Stimulated activated CD8-positive, alpha-beta memory T cell treated with anti-CD3 and anti-CD28 coated beads, Interleukin-2, amount 100 ng/mL, for 48 hours (primary cell): ENCODE results near the gene DOK7.

ENCODE experiments used
- DNase-seq, 2 donors: peaks; one replicate each; pipeline ENCODE4 v3.0.0-alpha.2; 2020; ENCODE audit warnings: low read depth in 2 of 2

DOK7 gene, protein sequence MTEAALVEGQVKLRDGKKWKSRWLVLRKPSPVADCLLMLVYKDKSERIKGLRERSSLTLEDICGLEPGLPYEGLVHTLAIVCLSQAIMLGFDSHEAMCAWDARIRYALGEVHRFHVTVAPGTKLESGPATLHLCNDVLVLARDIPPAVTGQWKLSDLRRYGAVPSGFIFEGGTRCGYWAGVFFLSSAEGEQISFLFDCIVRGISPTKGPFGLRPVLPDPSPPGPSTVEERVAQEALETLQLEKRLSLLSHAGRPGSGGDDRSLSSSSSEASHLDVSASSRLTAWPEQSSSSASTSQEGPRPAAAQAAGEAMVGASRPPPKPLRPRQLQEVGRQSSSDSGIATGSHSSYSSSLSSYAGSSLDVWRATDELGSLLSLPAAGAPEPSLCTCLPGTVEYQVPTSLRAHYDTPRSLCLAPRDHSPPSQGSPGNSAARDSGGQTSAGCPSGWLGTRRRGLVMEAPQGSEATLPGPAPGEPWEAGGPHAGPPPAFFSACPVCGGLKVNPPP

DNA sequence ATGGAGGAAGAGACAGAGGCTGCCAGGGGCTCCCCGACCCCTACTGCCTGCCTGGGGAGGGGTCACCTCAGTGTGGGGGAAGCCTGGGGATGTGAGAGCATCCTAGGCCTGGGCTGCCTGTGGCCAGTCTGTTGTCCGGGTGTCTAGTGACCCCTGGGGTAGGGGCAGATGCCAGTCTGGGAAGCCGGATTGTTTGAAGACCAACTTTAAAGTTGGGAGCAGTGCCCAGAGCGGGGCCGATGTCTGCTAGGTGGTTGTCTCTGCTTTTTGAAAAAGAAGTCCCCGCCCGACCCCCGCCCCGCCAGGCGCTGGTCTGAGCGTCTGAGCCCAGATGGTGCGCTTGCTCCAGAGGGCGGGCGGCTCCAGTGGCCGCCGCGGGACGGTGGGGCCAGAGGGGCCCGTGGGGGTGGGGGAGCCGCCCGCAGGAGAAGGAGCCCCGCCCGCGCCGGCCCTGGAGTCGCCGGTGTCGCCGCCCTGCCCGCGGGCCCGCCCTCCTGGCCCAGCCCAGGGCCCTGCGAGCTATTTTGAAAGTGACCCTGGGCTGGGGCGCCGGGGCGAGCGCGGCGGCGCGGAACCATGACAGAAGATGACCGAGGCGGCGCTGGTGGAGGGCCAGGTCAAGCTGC, at the start of gene DOK7:
DOK7 (plus strand) TSS at position 517 of the 626 bp plus-strand sequence; CDS start at position 587, 70 bp downstream.
- DNase-seq = no peak

DNA sequence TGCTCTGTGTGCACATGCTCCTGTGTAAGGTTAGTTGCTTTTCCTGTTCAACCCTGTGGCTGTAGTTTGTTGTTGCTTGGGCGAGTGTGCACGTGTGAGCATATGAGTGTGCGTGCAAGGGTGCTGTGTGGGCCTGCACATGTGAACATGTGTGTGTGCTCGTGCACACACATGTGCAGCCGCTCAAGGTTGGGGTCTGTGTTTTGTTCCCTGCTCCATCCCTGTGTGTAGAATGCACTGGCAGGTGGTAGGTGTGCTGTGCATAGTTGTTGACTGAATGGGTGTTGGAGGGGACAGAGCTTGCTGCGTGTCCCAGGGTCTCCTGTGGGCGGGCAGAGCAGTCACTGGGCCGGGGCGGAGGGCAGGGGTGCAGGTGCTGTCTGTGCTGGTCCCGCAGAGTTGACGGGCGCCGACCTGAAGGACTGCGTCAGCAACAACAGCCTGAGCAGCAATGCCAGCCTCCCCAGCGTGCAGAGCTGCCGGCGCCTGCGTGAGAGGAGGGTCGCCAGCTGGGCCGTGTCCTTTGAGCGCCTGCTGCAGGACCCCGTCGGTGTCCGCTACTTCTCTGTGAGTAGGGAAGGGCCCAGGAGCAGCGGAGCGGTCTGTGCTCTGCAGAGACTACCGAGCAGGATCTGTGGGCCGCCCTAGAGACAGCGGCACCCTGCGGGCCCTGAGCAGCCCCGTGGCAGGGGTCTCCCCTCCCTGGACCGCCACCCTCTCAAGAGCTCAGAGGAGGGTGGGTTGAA, 49.3 kb upstream of the DOK7 start:
- DNase-seq = no peak

DNA sequence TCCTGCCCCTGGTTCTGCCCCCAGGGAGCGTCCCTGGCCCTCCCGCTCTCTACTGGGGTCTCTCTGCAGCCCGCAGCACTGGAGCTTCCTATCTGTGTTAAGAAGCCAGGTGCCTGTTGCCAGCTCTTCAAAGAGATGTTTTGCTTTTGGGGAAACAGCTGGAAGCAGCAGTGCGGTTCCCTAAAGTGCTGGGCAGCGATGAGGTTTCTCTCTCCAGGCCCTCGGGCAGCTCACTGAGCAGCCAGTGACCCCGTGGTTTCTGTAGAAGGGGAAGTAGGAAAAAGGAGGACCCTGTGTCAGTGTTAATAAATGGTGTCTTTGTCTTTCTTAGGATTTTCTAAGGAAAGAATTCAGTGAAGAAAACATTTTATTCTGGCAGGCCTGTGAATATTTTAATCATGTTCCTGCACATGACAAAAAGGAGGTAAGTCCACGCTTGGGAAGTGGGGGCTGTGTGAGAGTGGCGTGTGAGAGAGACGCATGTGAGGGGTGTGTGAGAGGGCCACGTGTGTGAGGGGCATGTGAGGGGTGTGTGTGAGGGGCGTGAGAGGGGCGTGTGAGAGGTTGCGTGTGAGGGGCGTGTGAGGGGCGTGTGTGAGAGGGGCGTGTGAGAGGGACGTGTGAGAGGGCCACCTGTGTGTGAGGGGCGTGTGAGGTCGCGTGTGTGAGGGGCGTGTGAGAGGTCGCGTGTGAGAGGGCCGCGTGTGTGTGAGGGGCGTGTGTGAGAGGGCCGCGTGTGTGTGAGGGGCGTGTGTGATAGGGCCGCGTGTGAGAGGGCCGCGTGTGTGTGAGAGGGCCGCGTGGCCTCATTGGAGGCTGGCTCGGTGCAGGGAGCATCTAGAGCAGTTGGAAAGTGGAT, 48.5 kb upstream of the DOK7 start:
- no peak for DNase-seq

DNA sequence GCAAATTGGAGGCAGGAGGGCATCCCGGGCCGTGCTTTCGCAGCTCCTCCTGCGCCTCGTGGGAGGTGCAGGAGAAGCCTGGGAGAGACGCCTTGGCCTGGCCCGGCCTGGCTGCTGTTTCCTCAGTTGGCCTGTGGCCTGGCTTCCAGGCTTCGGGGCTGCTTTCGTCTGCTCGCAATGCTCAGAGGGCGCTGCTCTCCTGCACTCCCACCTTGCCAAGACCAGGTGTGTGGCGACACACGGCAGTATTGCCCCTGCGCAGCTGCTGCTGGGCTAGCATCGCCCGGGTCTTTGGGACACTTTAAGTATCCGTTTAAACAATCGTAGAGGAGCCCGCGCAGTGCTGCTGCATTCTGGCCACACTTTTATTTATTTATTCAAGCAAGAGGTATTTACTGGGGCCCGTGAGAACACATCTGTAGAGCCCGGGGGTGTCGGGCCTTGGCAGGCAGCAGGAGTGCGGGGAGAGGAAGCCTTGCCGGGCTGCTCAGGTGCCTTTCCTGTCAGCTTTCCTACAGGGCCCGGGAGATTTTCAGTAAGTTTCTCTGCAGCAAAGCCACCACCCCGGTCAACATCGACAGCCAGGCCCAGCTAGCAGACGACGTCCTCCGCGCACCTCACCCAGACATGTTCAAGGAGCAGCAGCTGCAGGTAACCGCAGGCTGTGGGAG, 47.5 kb upstream of the DOK7 start:
- DNase-seq = no peak

DNA sequence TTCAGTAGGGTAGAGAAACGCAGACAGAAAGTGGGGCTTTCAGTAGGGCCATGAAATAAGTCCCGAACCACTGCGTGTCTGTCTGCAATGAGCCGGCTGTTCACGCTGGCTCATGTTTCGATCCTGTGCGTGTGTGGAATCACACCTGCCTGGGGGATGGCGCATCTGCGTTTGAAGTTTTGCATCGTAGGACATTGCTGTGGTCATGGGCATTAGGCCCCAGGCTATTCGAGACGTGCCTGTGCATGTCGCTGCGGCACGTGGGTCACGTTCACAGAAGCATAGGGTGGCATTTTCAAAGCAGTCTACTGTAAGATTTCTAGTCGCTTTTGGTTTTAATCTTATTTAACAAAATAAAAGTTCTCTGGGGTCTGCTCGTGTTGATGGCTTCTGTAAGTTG, 46.8 kb upstream of the DOK7 start:
- no peak for DNase-seq

DNA sequence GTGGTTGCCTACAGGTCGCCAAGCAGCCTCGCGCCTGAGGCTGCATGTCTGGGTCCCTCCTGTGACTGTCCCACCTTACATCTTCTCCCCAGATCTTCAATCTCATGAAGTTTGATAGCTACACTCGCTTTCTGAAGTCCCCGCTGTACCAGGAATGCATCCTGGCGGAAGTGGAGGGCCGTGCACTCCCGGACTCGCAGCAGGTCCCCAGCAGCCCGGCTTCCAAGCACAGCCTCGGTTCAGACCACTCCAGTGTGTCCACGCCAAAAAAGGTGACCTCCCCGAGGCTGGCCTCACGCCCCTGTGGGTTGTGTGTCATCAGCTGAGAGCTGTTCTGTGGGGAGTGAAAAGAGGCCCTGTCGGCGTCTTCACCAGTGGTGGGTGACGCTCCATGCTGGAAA, 46.3 kb upstream of the DOK7 start:
- no peak for DNase-seq

DNA sequence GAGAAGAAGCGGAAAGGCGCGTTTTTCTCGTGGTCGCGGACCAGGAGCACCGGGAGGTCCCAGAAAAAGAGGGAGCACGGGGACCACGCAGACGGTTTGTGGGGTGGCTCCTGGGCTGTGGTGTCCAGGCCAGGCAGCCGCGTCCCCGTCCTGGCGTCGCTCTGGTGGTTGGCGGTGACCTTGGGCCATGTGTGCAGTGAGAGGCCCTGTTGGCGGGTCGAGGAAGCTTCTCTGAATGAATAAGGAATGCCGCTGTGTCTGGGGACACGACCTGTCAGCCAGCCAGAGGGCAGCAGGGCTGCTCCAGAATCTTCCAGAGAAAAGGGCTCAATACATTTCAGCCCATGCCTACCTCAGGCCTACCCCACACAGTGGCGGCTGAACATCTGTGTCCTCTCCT, 45.7 kb upstream of the DOK7 start:
- DNase-seq = no peak

DNA sequence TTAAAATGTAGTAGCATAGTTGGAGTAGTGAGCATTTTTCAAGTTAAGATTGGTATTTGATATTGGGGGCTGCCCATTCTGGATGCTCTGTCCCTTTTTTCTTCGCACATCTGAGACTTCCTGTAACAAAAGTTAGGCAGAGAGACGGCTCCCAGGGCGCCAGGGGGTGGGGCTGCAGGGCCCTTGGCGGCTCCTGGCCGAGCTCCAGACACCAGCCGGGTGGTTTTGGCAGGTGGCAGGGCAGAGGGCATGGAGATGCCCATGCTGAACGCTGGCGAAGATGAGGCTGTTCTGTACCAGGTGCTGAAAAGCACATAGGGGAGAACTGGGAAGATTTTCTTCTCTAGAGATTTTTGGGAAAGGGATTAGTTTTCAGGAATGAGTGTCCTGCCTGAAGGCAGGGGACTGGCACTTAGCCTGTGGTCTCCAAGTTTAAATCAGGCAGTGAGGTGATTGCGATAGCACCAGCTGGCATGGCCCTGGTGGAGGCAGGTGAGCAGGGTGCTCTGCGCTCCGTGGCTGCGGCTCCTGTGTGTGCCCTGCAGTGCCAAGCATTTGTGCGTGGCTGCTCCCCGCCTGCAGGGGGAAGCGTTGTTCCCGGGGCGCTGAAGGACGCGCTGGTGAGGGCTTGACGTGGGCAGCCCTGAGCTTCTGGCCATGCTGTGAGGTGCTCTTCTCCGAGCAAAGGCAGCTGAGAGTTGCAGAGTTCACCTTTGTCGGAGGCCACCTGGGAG, 44.9 kb upstream of the DOK7 start:
- DNase-seq = no peak

DNA sequence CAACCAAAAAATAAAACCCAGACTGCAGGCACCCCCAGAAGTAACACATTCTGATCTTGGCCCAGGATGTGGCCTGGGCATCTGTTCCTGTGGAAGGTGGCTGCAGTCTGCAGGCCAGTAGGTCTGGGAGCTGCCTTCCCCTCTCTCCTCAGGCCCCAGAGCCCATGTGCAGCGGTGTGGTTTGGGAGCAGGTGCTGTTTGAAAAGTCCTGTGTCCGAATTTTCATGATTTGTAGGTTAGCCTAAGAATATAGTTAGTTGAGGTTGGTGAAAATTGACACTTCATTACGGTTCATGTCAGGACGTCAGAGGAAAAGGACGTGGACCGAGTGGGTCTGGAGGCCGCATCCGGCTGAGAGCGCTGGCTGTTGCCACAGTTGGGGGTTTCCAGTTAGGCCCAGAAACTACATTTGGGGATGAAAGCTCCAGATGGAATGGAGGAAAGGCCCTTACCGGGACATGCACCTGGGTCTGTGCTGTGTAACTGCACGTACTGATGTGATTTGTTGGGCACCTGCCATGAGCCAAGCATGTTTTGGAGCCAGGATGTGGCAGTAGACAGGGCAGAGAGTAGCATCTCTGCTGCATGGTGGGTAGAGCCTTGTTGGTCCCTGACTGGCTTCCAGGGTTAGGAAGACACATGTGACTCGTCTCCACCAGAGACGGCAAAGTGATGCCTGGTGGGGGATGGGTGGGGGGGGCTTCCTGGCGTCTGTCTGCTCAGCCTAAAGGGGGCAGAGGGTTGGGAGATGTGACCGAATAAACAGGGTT, 43.1 kb upstream of the DOK7 start:
- no peak for DNase-seq

DNA sequence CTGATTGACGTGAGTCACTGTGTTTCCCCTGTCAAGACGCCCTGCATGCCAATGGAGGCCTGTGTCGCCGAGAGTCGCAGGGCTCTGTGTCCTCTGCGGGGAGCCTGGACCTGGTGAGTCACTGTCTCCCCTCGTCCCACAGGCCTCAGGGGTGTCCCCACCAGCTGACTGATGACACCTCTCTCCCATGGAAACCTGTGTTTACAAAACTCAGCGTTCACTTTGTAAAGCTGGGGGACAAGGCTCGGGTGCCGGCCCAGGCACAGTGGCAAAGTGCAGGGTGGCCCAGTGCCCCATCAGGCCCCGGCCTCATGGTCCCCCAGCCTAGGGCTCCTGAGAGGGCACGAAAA, 42.5 kb upstream of the DOK7 start:
- no peak for DNase-seq

DNA sequence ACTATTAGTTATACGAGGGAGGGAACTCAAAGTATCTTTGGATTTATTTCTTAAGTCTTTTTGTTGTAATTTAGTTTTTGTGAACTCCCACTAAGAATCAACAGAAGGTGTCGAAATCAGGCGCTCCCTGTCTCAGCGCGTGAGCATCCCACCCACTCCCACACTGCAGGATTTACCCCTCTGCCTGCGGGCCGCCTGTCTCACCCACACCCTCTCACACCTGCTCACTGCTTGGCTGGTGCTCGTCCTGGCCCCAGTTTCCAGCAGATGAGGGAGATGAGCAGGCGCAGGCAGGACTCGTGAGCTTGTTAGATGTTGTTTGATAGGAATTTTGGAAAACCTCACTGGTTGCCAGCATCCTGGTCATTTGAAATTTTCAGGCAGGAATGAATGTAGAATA, 42.1 kb upstream of the DOK7 start:
- no peak for DNase-seq

DNA sequence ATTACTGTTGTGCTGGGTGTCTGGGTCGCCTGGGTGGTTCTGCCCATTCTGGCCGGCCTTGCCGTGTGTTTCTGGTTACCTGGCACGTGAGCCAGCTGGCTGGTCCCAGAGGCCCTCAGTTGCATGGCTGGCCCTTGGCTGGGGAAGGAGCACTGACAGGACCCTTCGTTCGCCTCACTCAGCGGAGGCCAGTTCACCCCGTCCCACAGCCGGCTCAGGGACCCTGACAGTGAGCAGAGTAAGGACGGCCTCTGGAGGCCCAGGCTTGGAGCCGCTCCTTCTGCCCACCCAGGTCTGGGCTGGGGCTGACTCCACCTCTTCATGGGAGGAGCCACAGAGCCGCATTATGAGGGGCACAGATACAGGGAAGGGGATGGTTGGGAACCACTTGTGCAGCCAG, 41.6 kb upstream of the DOK7 start:
- no peak for DNase-seq

DNA sequence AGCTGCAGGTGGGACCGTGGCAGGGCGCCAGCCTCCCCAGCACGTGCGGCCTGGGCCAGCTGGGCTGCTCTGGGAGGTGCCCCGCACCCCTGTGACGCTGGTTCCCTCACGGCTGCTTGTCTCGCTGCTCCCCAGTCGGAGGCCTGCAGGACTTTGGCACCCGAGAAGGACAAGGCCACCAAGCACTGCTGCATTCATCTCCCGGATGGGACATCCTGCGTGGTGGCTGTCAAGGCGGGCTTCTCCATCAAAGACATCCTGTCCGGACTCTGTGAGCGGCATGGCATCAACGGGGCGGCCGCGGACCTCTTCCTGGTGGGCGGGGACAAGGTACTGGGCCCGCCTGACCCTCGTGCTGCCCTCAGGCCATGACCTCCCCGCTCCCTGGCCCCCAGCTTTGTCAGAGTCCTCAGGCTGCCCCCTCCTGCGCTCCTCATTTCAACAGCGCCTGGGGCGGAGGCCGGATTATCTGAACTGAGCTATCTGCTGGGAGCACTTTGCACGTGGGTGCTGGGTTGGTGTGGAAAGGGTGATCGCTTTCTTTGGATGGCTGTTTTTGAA, 40.8 kb upstream of the DOK7 start:
- no peak for DNase-seq

DNA sequence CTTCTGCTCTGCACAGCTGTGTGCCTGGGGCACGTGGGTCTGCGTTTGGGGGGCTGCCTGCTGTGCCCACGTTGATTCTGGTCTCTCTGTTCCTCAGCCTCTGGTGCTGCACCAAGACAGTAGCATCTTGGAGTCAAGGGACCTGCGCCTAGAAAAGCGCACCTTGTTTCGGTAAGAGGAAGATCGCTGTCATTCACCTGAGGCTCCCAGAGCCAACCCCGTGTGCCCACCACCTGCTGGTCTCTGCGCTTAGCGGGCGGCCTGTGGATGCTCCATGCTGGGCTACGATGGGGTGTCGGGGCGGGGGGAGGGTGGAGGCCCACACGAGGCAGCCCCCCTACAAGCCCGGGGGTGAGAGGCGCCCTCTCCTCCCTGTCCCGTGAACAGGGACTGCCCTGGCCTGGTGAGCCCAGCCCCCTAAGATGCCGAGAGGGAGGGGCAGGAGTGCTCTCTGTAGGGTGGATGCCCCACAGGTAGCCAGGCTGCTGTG, 40.3 kb upstream of the DOK7 start:
- no peak for DNase-seq

DNA sequence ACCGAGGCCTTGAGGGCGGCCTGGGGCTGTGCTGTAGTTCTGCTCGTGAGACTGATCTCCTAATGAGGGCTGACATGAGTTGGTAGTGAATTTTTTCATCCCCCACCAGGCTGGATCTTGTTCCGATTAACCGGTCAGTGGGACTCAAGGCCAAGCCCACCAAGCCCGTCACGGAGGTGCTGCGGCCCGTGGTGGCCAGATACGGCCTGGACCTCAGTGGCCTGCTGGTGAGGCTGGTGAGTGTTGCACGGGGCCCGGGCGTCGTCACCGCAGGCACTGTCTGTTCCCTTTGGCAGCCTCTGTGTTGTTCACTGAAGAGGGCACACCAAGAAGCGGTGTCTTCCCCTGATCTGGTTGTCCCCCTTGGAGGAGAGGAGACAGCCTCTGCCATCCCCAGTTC, 39.7 kb upstream of the DOK7 start:
- DNase-seq = no peak

DNA sequence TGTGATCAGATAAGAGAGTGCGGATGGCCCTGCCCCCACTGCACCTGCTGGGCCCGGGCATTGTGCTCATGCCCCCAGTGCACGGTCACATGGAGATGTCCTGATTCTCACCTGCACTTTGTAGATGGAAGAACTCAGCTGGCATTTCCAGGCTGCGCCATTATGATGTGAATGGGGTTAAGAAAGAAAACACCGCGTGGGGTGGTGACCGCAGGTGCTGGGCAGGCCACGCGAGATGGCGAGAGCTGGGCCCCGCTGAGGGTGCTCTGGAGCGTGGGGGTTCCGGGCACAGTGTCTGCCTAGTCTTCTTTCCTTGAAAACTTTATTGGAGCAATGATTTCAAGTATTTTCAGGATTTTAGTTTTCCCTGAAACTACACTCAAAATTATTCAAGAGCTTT, 39.2 kb upstream of the DOK7 start:
- DNase-seq = no peak

DNA sequence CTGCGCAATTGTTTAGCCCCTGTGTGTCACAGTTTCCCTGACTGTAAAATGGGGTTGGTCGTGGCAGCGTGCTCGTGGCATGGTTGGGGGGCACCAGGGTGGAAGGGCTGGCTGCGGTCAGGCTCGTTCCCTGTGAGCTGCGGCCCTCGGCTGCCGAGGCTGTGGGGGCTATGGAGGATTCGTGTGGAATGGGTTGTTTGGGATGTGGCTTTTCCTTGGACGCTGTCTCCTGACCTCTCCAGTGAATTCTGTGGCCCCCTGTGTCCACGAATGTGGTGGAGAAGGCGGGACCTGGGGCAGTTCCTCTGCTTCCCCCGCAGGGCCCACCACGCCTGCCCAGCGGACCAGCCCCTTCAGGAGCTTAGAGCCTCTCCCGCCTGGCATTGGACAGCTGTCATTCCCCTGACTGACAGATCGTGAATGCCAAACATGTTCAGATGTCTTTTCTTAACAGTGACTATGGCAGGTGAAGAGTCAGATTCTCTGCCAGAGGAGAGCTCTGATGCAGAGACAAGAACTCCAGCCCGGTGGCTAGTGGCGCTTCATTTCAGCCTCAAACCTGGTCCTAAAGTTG, 38.5 kb upstream of the DOK7 start:
- no peak for DNase-seq

DNA sequence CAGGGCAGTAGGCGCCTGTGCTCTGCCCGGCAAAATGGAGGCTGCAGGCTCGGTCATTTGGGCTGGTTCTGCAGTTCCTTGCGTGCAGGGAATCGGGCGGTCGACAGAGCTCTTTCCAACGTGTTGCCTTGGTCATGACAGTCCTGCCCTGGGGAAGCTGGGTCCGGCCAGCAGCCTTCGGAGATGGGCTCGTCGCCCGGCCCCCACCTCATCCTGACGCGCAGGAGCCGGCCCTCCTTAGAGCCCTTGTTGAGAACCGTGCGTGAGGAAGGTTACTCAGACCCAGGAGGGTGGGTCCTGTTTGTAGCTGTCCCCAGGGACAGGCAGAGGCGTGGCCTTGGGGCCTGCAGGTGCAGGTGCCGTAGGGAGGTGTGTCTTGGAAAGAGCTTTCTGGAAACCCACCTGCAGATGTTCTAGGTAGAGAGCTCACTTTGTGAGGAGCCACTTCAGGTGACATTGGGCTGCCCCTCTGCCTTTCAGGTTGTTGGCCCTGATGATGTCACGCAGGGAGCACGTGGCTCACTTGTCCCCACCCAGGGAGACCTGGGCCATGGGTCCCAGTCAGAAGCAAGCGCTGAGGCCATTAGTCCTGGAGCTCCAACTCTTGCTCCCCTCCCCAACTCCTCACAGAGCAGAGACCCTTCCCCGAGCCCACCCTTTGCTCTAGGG, 36.5 kb upstream of the DOK7 start:
- no peak for DNase-seq
